GM23338 (cell line): ENCODE results near the gene AKR1E2. TPM values are rescaled to one million over a fixed set of nuclear protein-coding genes. Genes with fewer than 3 reads are reported as not detected.

Experiments used
- ATAC-seq: fragments of 200-7000 bp; cut with Tn5 transposase; 3 replicates; pipeline ENCODE4 v1.9.1; 2020
- DNase-seq: peaks from one replicate; pipeline ENCODE4 v3.0.0-alpha.2; 2015; ENCODE audit warnings: low spot score
- H2AFZ ChIP-seq: fragments of 200-600 bp; sonication (generic); 2 replicates; pipeline ENCODE4 v1.8.0; 2016; ENCODE audit warnings: antibody characterized with exemption, mild to moderate bottlenecking, moderate library complexity
- H3F3A ChIP-seq: fragments of 200-600 bp; sonication (generic); replicated peaks from 2 replicates; pipeline ENCODE4 v1.8.0; 2017; ENCODE audit warnings: antibody characterized with exemption, mixed run types, low read depth
- H3K27ac ChIP-seq: fragments of 200-600 bp; sonication (generic); 2 replicates; pipeline ENCODE4 v1.6.1; 2016; ENCODE audit warnings: low read depth
- H3K27me3 ChIP-seq: fragments of 200-600 bp; sonication (generic); 2 replicates; pipeline ENCODE4 v1.8.0; 2016; ENCODE audit warnings: mild to moderate bottlenecking, mixed run types, moderate library complexity; ENCODE audit not compliant: insufficient read depth
- H3K36me3 ChIP-seq: fragments of 200-600 bp; sonication (generic); 2 replicates; pipeline ENCODE4 v1.8.0; 2016; ENCODE audit warnings: mild to moderate bottlenecking; ENCODE audit not compliant: insufficient read depth
- H3K4me1 ChIP-seq: fragments of 200-600 bp; sonication (generic); 2 replicates; pipeline ENCODE4 v1.8.0; 2016; ENCODE audit warnings: mild to moderate bottlenecking, moderate library complexity; ENCODE audit not compliant: insufficient read depth
- H3K4me2 ChIP-seq: fragments of 200-600 bp; sonication (generic); 2 replicates; pipeline ENCODE4 v1.7.1; 2017; ENCODE audit warnings: mixed run types
- H3K4me3 ChIP-seq: fragments of 200-600 bp; sonication (generic); 2 replicates; pipeline ENCODE4 v1.6.1; 2016; ENCODE audit warnings: mixed run types
- H3K79me2 ChIP-seq: fragments of 200-600 bp; sonication (generic); replicated peaks from 2 replicates; pipeline ENCODE4 v1.8.0; 2017; ENCODE audit warnings: mild to moderate bottlenecking; ENCODE audit not compliant: insufficient read depth
- H3K9me2 ChIP-seq: fragments of 200-600 bp; sonication (generic); 2 replicates; pipeline ENCODE4 v1.8.0; 2017; ENCODE audit not compliant: insufficient read depth
- H4K20me1 ChIP-seq: fragments of 200-600 bp; sonication (generic); replicated peaks from 2 replicates; pipeline ENCODE4 v1.8.0; 2017; ENCODE audit warnings: mild to moderate bottlenecking; ENCODE audit not compliant: insufficient read depth
- H3K27ac Mint-ChIP-seq: 2 replicates; pipeline ENCODE4 v1.8.0; 2020; ENCODE audit warnings: inconsistent platforms, mild to moderate bottlenecking, moderate library complexity, mixed read lengths
- H3K27me3 Mint-ChIP-seq: 3 replicates; pipeline ENCODE4 v1.8.0; 2022; ENCODE audit warnings: low read depth, mild to moderate bottlenecking, moderate library complexity, mixed read lengths, inconsistent platforms; ENCODE audit not compliant: insufficient read depth, poor library complexity
- H3K36me3 Mint-ChIP-seq: 3 replicates; pipeline ENCODE4 v1.8.0; 2021; ENCODE audit warnings: low read depth, mild to moderate bottlenecking, inconsistent platforms, moderate library complexity, mixed read lengths
- H3K4me1 Mint-ChIP-seq: 3 replicates; pipeline ENCODE4 v1.8.0; 2020; ENCODE audit warnings: mild to moderate bottlenecking, inconsistent platforms, mixed read lengths
- H3K4me3 Mint-ChIP-seq: 3 replicates; pipeline ENCODE4 v1.8.0; 2021; ENCODE audit warnings: moderate library complexity, mild to moderate bottlenecking, inconsistent platforms, mixed read lengths
- H3K9me3 Mint-ChIP-seq: 3 replicates; pipeline ENCODE4 v1.8.0; 2020; ENCODE audit warnings: moderate library complexity, mild to moderate bottlenecking, inconsistent platforms, mixed read lengths
- CREB1 ChIP-seq: fragments of 250-450 bp; sonication (Bioruptor Pico); IDR thresholded peaks from 2 replicates; pipeline ENCODE4 v1.5.0; 2020; ENCODE audit warnings: low read depth, mild to moderate bottlenecking, moderate library complexity
- EZH2 ChIP-seq: fragments of 200-600 bp; sonication (generic); IDR thresholded peaks from one replicate; pipeline ENCODE4 v1.8.0; 2017; ENCODE audit warnings: antibody characterized with exemption, mild to moderate bottlenecking, low read depth; ENCODE audit not compliant: unreplicated experiment
- EZH2phosphoT487 ChIP-seq: fragments of 200-600 bp; sonication (generic); IDR thresholded peaks from one replicate; pipeline ENCODE4 v1.8.1; 2018; ENCODE audit warnings: antibody characterized with exemption; ENCODE audit not compliant: unreplicated experiment
- JUNB ChIP-seq: IDR thresholded peaks from one replicate; pipeline ENCODE4 v1.6.1; 2016; ENCODE audit warnings: antibody characterized with exemption; ENCODE audit not compliant: unreplicated experiment
- NANOG ChIP-seq: IDR thresholded peaks from 2 replicates; pipeline ENCODE4 v1.6.1; 2016; ENCODE audit warnings: antibody characterized with exemption, borderline replicate concordance
- POLR2AphosphoS5 ChIP-seq: IDR thresholded peaks from 2 replicates; pipeline ENCODE4 v1.6.1; 2016; ENCODE audit warnings: antibody characterized with exemption, low read depth
- REST ChIP-seq: IDR thresholded peaks from one replicate; pipeline ENCODE4 v1.6.1; 2018; ENCODE audit warnings: antibody characterized with exemption; ENCODE audit not compliant: unreplicated experiment
- STAT1 ChIP-seq: IDR thresholded peaks from one replicate; pipeline ENCODE4 v1.6.1; 2016; ENCODE audit warnings: antibody characterized with exemption; ENCODE audit not compliant: unreplicated experiment
- ZNF114 ChIP-seq: fragments of 250-450 bp; sonication (Bioruptor Pico); IDR thresholded peaks from 2 replicates; pipeline ENCODE4 v1.5.0; 2020; ENCODE audit warnings: mild to moderate bottlenecking, moderate library complexity
- ZNF331 ChIP-seq: fragments of 250-450 bp; sonication (Bioruptor Pico); IDR thresholded peaks from 2 replicates; pipeline ENCODE4 v1.5.0; 2020; ENCODE audit warnings: low read depth, mild to moderate bottlenecking, moderate library complexity
- polyA plus RNA-seq: library from polyadenylated mRNA; unstranded; fragments of >200 nt; fragmentation: Nextera tagmentation; extraction: Ambion mirVana; gene quantifications from 2 replicates; pipeline ENCODE4 v1.2.1, GENCODE V29; 2016
- total RNA-seq: library from RNA; depleted of rRNA; stranded (reverse); fragments of >200 nt; shearing (Covaris generic); gene quantifications from 2 replicates; pipeline ENCODE4 v1.2.3, GENCODE V29; 2014
- TF ChIP-seq, protein P1 (sequence below): IDR thresholded peaks from 2 replicates; pipeline ENCODE4 v1.6.1; 2016; ENCODE audit warnings: antibody characterized with exemption
- TF ChIP-seq, protein P2 (sequence below): fragments of 250-450 bp; sonication (Bioruptor Pico); IDR thresholded peaks from 2 replicates; pipeline ENCODE4 v1.5.0; 2020; ENCODE audit warnings: mild to moderate bottlenecking, moderate library complexity
- TF ChIP-seq, protein P3 (sequence below), 2 experiments: fragments of 200-600 bp in 1 of 2; sonication (generic) in 1 of 2; conservative IDR thresholded peaks; 2 replicates each; pipeline versions ENCODE4 v1.5.1 to v1.6.1; 2016 to 2017; ENCODE audit warnings: antibody characterized with exemption in 2 of 2, low read depth in 2 of 2, mild to moderate bottlenecking in 2 of 2, moderate library complexity in 1 of 2

The AKR1E2 gene
- total and polyA plus RNA-seq, 2 experiments from 2014 or later: 2.2 to 4.3 TPM

DNA sequence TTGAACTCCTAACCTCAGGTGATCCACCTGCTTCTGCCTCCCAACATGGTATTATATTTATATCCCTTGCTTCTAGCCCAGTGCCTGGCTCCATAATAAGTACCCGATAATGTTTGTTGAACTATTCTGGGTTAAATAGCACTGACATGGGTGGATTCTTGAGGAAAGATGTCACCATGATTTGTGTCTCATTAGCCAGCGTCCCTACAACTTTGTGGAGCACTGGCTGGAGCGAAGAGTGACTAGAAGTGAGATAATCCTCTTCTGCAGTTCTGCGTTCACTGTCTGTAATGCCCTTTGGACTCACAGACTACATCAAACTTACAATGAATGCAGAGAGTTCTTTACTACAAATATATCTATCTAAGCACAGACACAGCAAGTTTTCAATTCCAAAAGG, 16.9 kb upstream of the AKR1E2 start:
- peaks cover 11% of the 10 kb centered on the region; the same call in 2 of the 3 replicates for H3K4me1 Mint-ChIP-seq
- H3K4me3 ChIP-seq: no peak overlapping the region
- DNase-seq: no peak
- H3K4me1 ChIP-seq: peaks cover 4% of the 10 kb centered on the region
- H3K79me2 ChIP-seq: no peaks in the 10 kb centered on the region
- H3K27ac ChIP-seq: no peak overlapping the region
- no peaks in the 10 kb centered on the region for H4K20me1 ChIP-seq
- no peak overlapping the region for H3K4me3 Mint-ChIP-seq
- no peak for ATAC-seq
- H3K27me3 ChIP-seq: no peaks in the 10 kb centered on the region
- peaks cover 1% of the 10 kb centered on the region for H3K27me3 Mint-ChIP-seq
- no peaks in the 10 kb centered on the region for H3K9me2 ChIP-seq
- H3K9me3 Mint-ChIP-seq: no peaks in the 10 kb centered on the region; the same call in 2 of the 3 replicates
- no peak overlapping the region for H3K27ac Mint-ChIP-seq
- H3K36me3 ChIP-seq: no peaks in the 10 kb centered on the region
- TF ChIP-seq STAT1: no peak
- no peak for TF ChIP-seq NANOG
- TF ChIP-seq REST: no peak
- no peak for TF ChIP-seq CREB1
- TF ChIP-seq, protein P1, sequence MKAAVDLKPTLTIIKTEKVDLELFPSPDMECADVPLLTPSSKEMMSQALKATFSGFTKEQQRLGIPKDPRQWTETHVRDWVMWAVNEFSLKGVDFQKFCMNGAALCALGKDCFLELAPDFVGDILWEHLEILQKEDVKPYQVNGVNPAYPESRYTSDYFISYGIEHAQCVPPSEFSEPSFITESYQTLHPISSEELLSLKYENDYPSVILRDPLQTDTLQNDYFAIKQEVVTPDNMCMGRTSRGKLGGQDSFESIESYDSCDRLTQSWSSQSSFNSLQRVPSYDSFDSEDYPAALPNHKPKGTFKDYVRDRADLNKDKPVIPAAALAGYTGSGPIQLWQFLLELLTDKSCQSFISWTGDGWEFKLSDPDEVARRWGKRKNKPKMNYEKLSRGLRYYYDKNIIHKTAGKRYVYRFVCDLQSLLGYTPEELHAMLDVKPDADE: no peak
- no peak for TF ChIP-seq ZNF331
- TF ChIP-seq EZH2phosphoT487: no peak
- no peak for TF ChIP-seq POLR2AphosphoS5
- TF ChIP-seq, protein P2, sequence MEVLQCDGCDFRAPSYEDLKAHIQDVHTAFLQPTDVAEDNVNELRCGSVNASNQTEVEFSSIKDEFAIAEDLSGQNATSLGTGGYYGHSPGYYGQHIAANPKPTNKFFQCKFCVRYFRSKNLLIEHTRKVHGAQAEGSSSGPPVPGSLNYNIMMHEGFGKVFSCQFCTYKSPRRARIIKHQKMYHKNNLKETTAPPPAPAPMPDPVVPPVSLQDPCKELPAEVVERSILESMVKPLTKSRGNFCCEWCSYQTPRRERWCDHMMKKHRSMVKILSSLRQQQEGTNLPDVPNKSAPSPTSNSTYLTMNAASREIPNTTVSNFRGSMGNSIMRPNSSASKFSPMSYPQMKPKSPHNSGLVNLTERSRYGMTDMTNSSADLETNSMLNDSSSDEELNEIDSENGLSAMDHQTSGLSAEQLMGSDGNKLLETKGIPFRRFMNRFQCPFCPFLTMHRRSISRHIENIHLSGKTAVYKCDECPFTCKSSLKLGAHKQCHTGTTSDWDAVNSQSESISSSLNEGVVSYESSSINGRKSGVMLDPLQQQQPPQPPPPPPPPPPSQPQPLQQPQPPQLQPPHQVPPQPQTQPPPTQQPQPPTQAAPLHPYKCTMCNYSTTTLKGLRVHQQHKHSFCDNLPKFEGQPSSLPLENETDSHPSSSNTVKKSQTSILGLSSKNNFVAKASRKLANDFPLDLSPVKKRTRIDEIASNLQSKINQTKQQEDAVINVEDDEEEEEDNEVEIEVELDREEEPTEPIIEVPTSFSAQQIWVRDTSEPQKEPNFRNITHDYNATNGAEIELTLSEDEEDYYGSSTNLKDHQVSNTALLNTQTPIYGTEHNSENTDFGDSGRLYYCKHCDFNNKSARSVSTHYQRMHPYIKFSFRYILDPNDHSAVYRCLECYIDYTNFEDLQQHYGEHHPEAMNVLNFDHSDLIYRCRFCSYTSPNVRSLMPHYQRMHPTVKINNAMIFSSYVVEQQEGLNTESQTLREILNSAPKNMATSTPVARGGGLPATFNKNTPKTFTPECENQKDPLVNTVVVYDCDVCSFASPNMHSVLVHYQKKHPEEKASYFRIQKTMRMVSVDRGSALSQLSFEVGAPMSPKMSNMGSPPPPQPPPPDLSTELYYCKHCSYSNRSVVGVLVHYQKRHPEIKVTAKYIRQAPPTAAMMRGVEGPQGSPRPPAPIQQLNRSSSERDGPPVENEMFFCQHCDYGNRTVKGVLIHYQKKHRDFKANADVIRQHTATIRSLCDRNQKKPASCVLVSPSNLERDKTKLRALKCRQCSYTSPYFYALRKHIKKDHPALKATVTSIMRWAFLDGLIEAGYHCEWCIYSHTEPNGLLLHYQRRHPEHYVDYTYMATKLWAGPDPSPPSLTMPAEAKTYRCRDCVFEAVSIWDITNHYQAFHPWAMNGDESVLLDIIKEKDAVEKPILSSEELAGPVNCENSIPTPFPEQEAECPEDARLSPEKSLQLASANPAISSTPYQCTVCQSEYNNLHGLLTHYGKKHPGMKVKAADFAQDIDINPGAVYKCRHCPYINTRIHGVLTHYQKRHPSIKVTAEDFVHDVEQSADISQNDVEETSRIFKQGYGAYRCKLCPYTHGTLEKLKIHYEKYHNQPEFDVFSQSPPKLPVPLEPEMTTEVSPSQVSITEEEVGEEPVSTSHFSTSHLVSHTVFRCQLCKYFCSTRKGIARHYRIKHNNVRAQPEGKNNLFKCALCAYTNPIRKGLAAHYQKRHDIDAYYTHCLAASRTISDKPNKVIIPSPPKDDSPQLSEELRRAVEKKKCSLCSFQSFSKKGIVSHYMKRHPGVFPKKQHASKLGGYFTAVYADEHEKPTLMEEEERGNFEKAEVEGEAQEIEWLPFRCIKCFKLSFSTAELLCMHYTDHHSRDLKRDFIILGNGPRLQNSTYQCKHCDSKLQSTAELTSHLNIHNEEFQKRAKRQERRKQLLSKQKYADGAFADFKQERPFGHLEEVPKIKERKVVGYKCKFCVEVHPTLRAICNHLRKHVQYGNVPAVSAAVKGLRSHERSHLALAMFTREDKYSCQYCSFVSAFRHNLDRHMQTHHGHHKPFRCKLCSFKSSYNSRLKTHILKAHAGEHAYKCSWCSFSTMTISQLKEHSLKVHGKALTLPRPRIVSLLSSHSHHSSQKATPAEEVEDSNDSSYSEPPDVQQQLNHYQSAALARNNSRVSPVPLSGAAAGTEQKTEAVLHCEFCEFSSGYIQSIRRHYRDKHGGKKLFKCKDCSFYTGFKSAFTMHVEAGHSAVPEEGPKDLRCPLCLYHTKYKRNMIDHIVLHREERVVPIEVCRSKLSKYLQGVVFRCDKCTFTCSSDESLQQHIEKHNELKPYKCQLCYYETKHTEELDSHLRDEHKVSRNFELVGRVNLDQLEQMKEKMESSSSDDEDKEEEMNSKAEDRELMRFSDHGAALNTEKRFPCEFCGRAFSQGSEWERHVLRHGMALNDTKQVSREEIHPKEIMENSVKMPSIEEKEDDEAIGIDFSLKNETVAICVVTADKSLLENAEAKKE: no peak
- TF ChIP-seq JUNB: no peak
- TF ChIP-seq, protein P3, sequence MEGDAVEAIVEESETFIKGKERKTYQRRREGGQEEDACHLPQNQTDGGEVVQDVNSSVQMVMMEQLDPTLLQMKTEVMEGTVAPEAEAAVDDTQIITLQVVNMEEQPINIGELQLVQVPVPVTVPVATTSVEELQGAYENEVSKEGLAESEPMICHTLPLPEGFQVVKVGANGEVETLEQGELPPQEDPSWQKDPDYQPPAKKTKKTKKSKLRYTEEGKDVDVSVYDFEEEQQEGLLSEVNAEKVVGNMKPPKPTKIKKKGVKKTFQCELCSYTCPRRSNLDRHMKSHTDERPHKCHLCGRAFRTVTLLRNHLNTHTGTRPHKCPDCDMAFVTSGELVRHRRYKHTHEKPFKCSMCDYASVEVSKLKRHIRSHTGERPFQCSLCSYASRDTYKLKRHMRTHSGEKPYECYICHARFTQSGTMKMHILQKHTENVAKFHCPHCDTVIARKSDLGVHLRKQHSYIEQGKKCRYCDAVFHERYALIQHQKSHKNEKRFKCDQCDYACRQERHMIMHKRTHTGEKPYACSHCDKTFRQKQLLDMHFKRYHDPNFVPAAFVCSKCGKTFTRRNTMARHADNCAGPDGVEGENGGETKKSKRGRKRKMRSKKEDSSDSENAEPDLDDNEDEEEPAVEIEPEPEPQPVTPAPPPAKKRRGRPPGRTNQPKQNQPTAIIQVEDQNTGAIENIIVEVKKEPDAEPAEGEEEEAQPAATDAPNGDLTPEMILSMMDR (conservative IDR thresholded peaks at IDR 0.05; ENCODE audit: low read depth in 2 of 2): no peak
- no peak for TF ChIP-seq EZH2
- no peak for TF ChIP-seq ZNF114 (CRISPR knock-in tag)
- no peak overlapping the region for H3K4me2 ChIP-seq
- no peaks in the 10 kb centered on the region for H3F3A ChIP-seq
- H2AFZ ChIP-seq: peak overlapping the region; percentile 43; the same call in 1 of the 2 replicates
- H3K36me3 Mint-ChIP-seq: no peaks in the 10 kb centered on the region
